Aorta (tissue), 5 donors: ENCODE measurements around the gene PRDM1. TPM values are rescaled to one million over a fixed set of nuclear protein-coding genes. Genes with fewer than 3 reads are reported as not detected.

Experiments
- ATAC-seq: fragments of 200-7000 bp; cut with Tn5 transposase; one replicate; pipeline ENCODE4 v1.9.1; 2022; ENCODE audit warnings: moderate library complexity; ENCODE audit not compliant: low FRiP score
- DNase-seq, 2 donors: peaks; one replicate each; pipeline ENCODE4 v3.0.0-alpha.2; 2020
- H3K27ac ChIP-seq, 2 donors: one replicate each; pipeline ENCODE4 v1.5.1; 2013; ENCODE audit warnings: low read length in 2 of 2, mild to moderate bottlenecking in 2 of 2, moderate library complexity in 2 of 2, control low read depth in 1 of 2, inconsistent platforms in 1 of 2, low read depth in 1 of 2
- H3K27me3 ChIP-seq, 2 donors: one replicate each; pipeline ENCODE4 v1.6.1; 2013; ENCODE audit warnings: control low read depth in 1 of 2, low read length in 1 of 2, mild to moderate bottlenecking in 1 of 2, moderate library complexity in 1 of 2; ENCODE audit not compliant: insufficient read depth in 2 of 2, control insufficient read depth in 1 of 2
- H3K36me3 ChIP-seq, 2 donors: one replicate each; pipeline ENCODE4 v1.6.1; 2013; ENCODE audit warnings: control low read depth in 1 of 2, low read length in 1 of 2, mild to moderate bottlenecking in 1 of 2; ENCODE audit not compliant: insufficient read depth in 2 of 2, control insufficient read depth in 1 of 2
- H3K4me1 ChIP-seq, 2 donors: one replicate each; pipeline ENCODE4 v1.6.1; 2013; ENCODE audit warnings: low read length in 2 of 2, control low read depth in 1 of 2, mild to moderate bottlenecking in 1 of 2, moderate library complexity in 1 of 2; ENCODE audit not compliant: insufficient read depth in 2 of 2, control insufficient read depth in 1 of 2
- H3K4me3 ChIP-seq, 2 donors: one replicate each; pipeline ENCODE4 v1.5.1; 2013; ENCODE audit warnings: low read length in 2 of 2, control low read depth in 1 of 2, mild to moderate bottlenecking in 1 of 2
- H3K9me3 ChIP-seq: one replicate; pipeline ENCODE4 v1.6.1; 2013; ENCODE audit warnings: mild to moderate bottlenecking, low read length; ENCODE audit not compliant: control insufficient read depth
- WGBS, 2 donors: extraction: QIAGEN DNeasy Blood & Tissue Kit; methylation state at CpG; one replicate each; pipeline ENCODE4 v1.1.7; 2013; 5-methylcytosine and 5-hydroxymethylcytosine counted together
- intact Hi-C, 2 donors: fragments of 100-400 bp; cut with DNase I; formaldehyde crosslinking; loops; one replicate each; pipeline versions ENCODE4 v1.14.2 to v1.15.0; 2022
- polyA plus RNA-seq, 2 donors: library from polyadenylated mRNA; stranded (reverse); fragments of 200-250 nt; gene quantifications; one replicate each; pipeline ENCODE4 v1.2.3, GENCODE V29; 2013
- total RNA-seq, 2 donors: library from RNA; stranded (reverse); fragmentation: NEBNext Ultra II Directional; extraction: Animal tissue kit (Norgen Biotek cat#: 25700); gene quantifications; one replicate each; pipeline ENCODE4 v1.2.1, GENCODE V29; 2021
- donor health status: healthy with polysubstance abuse.
- donor health status: Bipolar disorder and iron deficiency.
- donor health status: DM: no; HTN: no; CAD: no.
- donor health status: DM: no; HTN: no; CAD: no.
- donor health status: DM: yes; HTN: yes; CAD: no.

Gene PRDM1
- total and polyA plus RNA-seq, 4 donors = 0.23 to 10.5 (median 3.5) TPM

GRCh38 chr6:106097411-106098231, 11.5 kb downstream of the PRDM1 start:
- WGBS, 2 donors = 36 to 41% methylated on average over 19 of the region's 19 CpGs
- intact Hi-C loops = no loop called here

DNA sequence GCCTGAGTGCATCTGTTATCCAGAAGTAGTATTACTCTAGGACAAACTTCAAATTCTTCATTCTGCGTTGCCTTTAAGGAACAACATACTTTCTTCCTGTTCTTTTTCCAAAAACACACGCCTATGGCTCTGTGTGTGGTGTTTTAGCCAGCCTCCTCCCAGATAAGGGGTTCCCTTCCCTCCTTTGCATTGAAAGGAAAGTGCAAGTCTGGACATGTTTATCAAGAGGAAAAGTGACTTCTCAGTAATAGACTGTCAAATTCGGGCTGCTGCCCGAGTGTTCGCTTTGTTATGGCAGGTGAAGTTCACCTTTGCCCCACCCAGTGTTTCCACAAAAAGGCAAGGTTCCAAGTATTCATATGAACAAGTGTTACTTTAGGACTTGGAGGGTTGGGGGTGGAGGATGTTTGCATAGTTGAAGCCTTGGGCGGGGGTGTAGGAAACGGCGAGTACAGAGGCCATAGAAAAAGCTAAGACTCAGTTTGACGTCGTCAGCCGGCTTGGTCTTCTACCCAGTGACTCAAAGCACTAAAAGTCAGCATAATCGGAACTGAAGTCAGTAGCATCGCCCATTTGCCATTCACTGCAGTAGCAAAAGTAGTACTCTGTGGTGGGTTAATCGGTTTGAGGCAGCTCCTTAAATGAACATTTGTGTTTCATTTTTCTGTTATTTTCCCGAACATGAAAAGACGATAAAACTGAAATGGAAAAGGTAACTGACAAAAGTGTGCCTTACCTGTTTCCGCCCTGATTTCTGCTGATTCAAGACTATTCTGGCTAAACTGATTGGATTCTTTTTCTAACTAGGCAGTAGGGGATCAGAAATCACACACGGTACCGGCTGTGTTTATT, 12.5 kb downstream of the PRDM1 start:
- no peaks in the 10 kb centered on the region for H3K4me1 ChIP-seq
- peaks cover 2% of the 10 kb centered on the region for H3K9me3 ChIP-seq
- no peaks in the 10 kb centered on the region for H3K36me3 ChIP-seq
- 32 to 40% methylated on average over 19 of the region's 19 CpGs for WGBS, 2 donors
- peak in 1 of 2 donors; percentile 51 for DNase-seq
- H3K4me3 ChIP-seq = peak overlapping the region in 1 of 2 donors; percentile 34
- no peaks in the 10 kb centered on the region for H3K27me3 ChIP-seq
- intact Hi-C loops = no loop called here
- no peak overlapping the region for H3K27ac ChIP-seq
- peak; percentile 22 for ATAC-seq

More at GRCh38 chr6:106097411-106098231, 11.5 kb downstream of the PRDM1 start:
- Histone ChIP-seq H3K27me3 (no peaks in the 10 kb centered on the region), H3K4me1 (no peaks in the 10 kb centered on the region), H3K9me3 (peaks cover 2% of the 10 kb centered on the region), H3K27ac (no peak overlapping the region), H3K36me3 (no peaks in the 10 kb centered on the region), H3K4me3 (peak overlapping the region in 1 of 2 donors; percentile 34)
- no peak for ATAC-seq
- no peak for DNase-seq

- intact Hi-C loops = no loop called here
- 60 to 63% methylated on average over 7 of the region's 7 CpGs for WGBS, 2 donors
- ATAC-seq = no peak
- Histone ChIP-seq H3K27ac (no peak overlapping the region), H3K4me3 (no peak overlapping the region), H3K36me3 (no peaks in the 10 kb centered on the region), H3K27me3 (no peaks in the 10 kb centered on the region), H3K4me1 (no peaks in the 10 kb centered on the region), H3K9me3 (peaks cover 2% of the 10 kb centered on the region)
- no peak for DNase-seq
Observed at GRCh38 chr6:106099235-106099537, 13.1 kb downstream of the PRDM1 start.

DNA sequence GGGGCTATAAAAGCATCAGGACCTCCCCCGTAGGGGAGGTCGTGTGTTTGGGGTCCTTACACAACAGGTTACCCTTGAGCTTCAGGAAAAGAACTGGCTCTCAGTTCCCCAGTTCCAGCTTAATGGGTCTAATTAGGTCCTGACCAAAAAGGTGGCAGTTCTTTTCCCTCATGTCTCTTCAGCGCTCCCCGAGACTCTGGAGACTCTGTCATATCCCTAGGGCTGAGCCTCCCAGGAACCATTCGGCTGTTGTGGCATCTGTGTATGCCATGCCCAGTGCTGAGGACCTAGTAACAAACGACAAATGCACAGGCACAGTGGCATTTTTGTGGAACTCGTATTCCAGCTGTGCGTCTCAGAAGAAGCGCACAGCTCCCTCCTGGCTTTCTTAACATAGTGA, 14.6 kb downstream of the PRDM1 start:
- WGBS, 2 donors = 80 to 85% methylated on average over 9 of the region's 9 CpGs
- Histone ChIP-seq H3K36me3 (no peaks in the 10 kb centered on the region), H3K4me3 (no peak overlapping the region), H3K4me1 (no peaks in the 10 kb centered on the region), H3K9me3 (peaks cover 2% of the 10 kb centered on the region), H3K27ac (no peak overlapping the region), H3K27me3 (no peaks in the 10 kb centered on the region)
- intact Hi-C loops = no loop called here
- ATAC-seq (no peak), DNase-seq (no peak)

DNA sequence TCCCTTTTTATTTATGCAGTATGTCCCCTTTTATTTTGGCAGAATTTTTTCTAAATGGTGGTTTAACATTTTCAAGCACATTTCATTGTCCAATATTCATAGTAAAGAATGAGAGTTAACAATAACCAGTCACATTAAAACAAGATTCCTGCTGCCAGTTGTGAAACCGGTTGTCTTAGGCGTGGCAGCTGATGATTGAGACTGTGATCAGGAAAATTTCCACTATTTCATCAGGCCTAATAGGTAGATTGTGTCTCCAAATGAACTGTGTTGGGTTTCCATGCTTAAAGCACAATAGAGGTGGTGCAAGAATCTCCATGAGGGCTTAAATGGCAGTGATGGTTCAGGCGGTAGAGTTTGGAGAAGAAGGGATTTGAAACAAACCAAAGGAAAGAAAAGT, 15.3 kb downstream of the PRDM1 start:
- peaks cover 2% of the 10 kb centered on the region for H3K9me3 ChIP-seq
- H3K27ac ChIP-seq = no peak overlapping the region
- ATAC-seq (no peak), DNase-seq (no peak)
- WGBS, 2 donors = 91 to 92% methylated on average over 3 of the region's 3 CpGs
- no peaks in the 10 kb centered on the region for H3K4me1 ChIP-seq
- no peaks in the 10 kb centered on the region for H3K27me3 ChIP-seq
- intact Hi-C loops = no loop called here
- H3K4me3 ChIP-seq = no peak overlapping the region
- H3K36me3 ChIP-seq = no peaks in the 10 kb centered on the region

- H3K27ac ChIP-seq = no peak overlapping the region
- peaks cover 2% of the 10 kb centered on the region for H3K9me3 ChIP-seq
- ATAC-seq = no peak
- 80% methylated on average over 5 of the region's 5 CpGs for WGBS, 2 donors
- no peaks in the 10 kb centered on the region for H3K36me3 ChIP-seq
- no peak for DNase-seq
- H3K27me3 ChIP-seq = no peaks in the 10 kb centered on the region
- intact Hi-C loops = no loop called here
- no peaks in the 10 kb centered on the region for H3K4me1 ChIP-seq
- H3K4me3 ChIP-seq = no peak overlapping the region
Observed at GRCh38 chr6:106102034-106102433, 15.9 kb downstream of the PRDM1 start.

GRCh38 chr6:106102967-106103727, 17.0 kb downstream of the PRDM1 start:
- Histone ChIP-seq H3K27me3 (no peaks in the 10 kb centered on the region), H3K9me3 (peaks cover 2% of the 10 kb centered on the region), H3K27ac (no peak overlapping the region), H3K4me1 (no peaks in the 10 kb centered on the region), H3K4me3 (no peak overlapping the region), H3K36me3 (no peaks in the 10 kb centered on the region)
- 43 to 48% methylated on average over 11 of the region's 11 CpGs for WGBS, 2 donors
- ATAC-seq (no peak), DNase-seq (no peak)
- intact Hi-C loops = no loop called here

- Histone ChIP-seq H3K4me1 (no peaks in the 10 kb centered on the region), H3K9me3 (peaks cover 2% of the 10 kb centered on the region), H3K36me3 (no peaks in the 10 kb centered on the region), H3K27ac (no peak overlapping the region), H3K4me3 (no peak overlapping the region), H3K27me3 (no peaks in the 10 kb centered on the region)
- intact Hi-C loops = no loop called here
- WGBS, 2 donors = 80 to 85% methylated on average over 9 of the region's 9 CpGs
- ATAC-seq (no peak), DNase-seq (no peak)
Observed at GRCh38 chr6:106103728-106104109, 17.6 kb downstream of the PRDM1 start.
